Thymus (tissue), 11 donors: ENCODE measurements around the gene PLXNB2. TPM values are rescaled to one million over a fixed set of nuclear protein-coding genes. Genes with fewer than 3 reads are reported as not detected.
"Not testable (repeated sequence)": the region's sequence is repeated elsewhere in the genome, so short reads cannot be mapped to it uniquely, and the experiment has no call there.

Experiments used
- DNase-seq, 9 donors: peaks; one replicate each; pipeline ENCODE4 v3.0.0-alpha.2; 2013; ENCODE audit warnings: low spot score in 9 of 9, low read depth in 6 of 9, missing footprints in 1 of 9
- H3K27ac ChIP-seq, 2 donors: one replicate each; pipeline ENCODE4 v1.5.1; 2013; ENCODE audit warnings: control low read depth in 1 of 2, low read depth in 1 of 2, low read length in 1 of 2, mild to moderate bottlenecking in 1 of 2, moderate library complexity in 1 of 2
- H3K27me3 ChIP-seq, 2 donors: one replicate each; pipeline ENCODE4 v1.5.1; 2013; ENCODE audit warnings: low read length in 1 of 2; ENCODE audit not compliant: control insufficient read depth in 2 of 2, insufficient read depth in 1 of 2
- H3K36me3 ChIP-seq, 2 donors: one replicate each; pipeline ENCODE4 v1.5.1; 2013; ENCODE audit warnings: low read length in 1 of 2, mild to moderate bottlenecking in 1 of 2, moderate library complexity in 1 of 2; ENCODE audit not compliant: control insufficient read depth in 2 of 2, insufficient read depth in 2 of 2
- H3K4me1 ChIP-seq, 2 donors: one replicate each; pipeline ENCODE4 v1.5.1; 2013; ENCODE audit warnings: low read length in 2 of 2; ENCODE audit not compliant: control insufficient read depth in 2 of 2, insufficient read depth in 2 of 2
- H3K4me3 ChIP-seq, 2 donors: one replicate each; pipeline ENCODE4 v1.5.1; 2013; ENCODE audit warnings: low read length in 2 of 2, control low read depth in 1 of 2, mild to moderate bottlenecking in 1 of 2
- H3K9me3 ChIP-seq, 2 donors: one replicate each; pipeline ENCODE4 v1.5.1; 2013; ENCODE audit warnings: low read length in 1 of 2, mild to moderate bottlenecking in 1 of 2; ENCODE audit not compliant: control insufficient read depth in 2 of 2, insufficient read depth in 1 of 2
- WGBS: extraction: QIAGEN DNeasy Blood & Tissue Kit; methylation state at CpG from one replicate; pipeline ENCODE4 v1.1.7; 2013; 5-methylcytosine and 5-hydroxymethylcytosine counted together
- polyA plus RNA-seq: library from polyadenylated mRNA; stranded (reverse); fragments of 200-250 nt; gene quantifications from one replicate; pipeline ENCODE4 v1.2.3, GENCODE V29; 2013
- total RNA-seq: library from RNA; stranded (reverse); fragments of 120-200 nt; gene quantifications from one replicate; pipeline ENCODE4 v1.2.4, GENCODE V29; 2013
- donor health status: healthy.

PLXNB2 gene
- total and polyA plus RNA-seq, 2 donors: 13.1 to 53.2 TPM

DNA sequence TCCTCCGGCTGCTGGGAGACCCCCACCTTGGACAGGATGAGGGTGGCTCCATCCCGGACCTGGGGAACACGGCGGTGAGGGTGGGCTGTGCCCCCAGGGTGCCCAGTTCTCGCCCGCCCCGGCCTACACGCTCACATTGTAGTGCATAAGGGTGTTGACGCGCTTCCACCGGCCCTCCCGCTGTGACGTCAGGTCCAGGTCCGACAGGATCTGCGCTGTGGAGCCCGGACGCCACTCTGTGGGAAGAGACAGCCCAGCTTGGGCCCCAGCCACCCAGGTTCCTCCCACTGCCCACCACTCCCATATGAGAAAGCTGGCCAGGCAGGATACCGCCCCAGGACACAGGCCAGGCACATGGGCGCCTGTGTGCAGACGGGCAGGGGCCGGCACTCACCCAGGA lies 29.0 kb downstream of the PLXNB2 start:
- 97% methylated on average over 21 of the region's 21 CpGs for WGBS
- Histone ChIP-seq H3K4me1 (no peaks in the 10 kb centered on the region), H3K4me3 (no peak overlapping the region), H3K36me3 (no peaks in the 10 kb centered on the region), H3K9me3 (peaks cover 1 to 9% of the 10 kb centered on the region in 2 donors), H3K27me3 (peaks cover 0 to 6% of the 10 kb centered on the region in 2 donors), H3K27ac (no peak overlapping the region)
- no peak for DNase-seq

- H3K4me1 ChIP-seq: no peaks in the 10 kb centered on the region
- H3K36me3 ChIP-seq: no peaks in the 10 kb centered on the region
- H3K4me3 ChIP-seq: no peak overlapping the region
- no peak for DNase-seq
- no peak overlapping the region for H3K27ac ChIP-seq
- H3K9me3 ChIP-seq: peaks cover 1 to 9% of the 10 kb centered on the region in 2 donors
- peaks cover 3 to 9% of the 10 kb centered on the region in 2 donors for H3K27me3 ChIP-seq
- 96% methylated on average over 25 of the region's 25 CpGs for WGBS
Measured at GRCh38 chr22:50277761-50278160, 29.7 kb downstream of the PLXNB2 start.

- WGBS: 80% methylated on average over 25 of the region's 25 CpGs
- Histone ChIP-seq H3K9me3 (peaks cover 1 to 9% of the 10 kb centered on the region in 2 donors), H3K36me3 (no peaks in the 10 kb centered on the region), H3K27ac (no peak overlapping the region), H3K4me1 (peaks cover 5 to 7% of the 10 kb centered on the region in 2 donors), H3K4me3 (no peak overlapping the region), H3K27me3 (peaks cover 19 to 26% of the 10 kb centered on the region in 2 donors)
- DNase-seq: peak in 1 of 9 donors; percentile 22
Measured at GRCh38 chr22:50276143-50276542, 31.3 kb downstream of the PLXNB2 start.

- H3K27me3 ChIP-seq: peaks cover 26 to 33% of the 10 kb centered on the region in 2 donors
- H3K9me3 ChIP-seq: peaks cover 1 to 14% of the 10 kb centered on the region in 2 donors
- no peaks in the 10 kb centered on the region for H3K36me3 ChIP-seq
- no peak overlapping the region for H3K4me3 ChIP-seq
- 97% methylated on average over 43 of the region's 43 CpGs for WGBS
- no peak for DNase-seq
- peaks cover 6 to 14% of the 10 kb centered on the region in 2 donors for H3K4me1 ChIP-seq
- no peak overlapping the region for H3K27ac ChIP-seq
Measured at GRCh38 chr22:50275181-50276055, 32.0 kb downstream of the PLXNB2 start.

GRCh38 chr22:50274771-50275170 lies 32.7 kb downstream of the PLXNB2 start:
- 81% methylated on average over 7 of the region's 7 CpGs for WGBS

GRCh38 chr22:50274311-50274710 lies 33.1 kb downstream of the PLXNB2 start:
- peaks cover 1 to 14% of the 10 kb centered on the region in 2 donors for H3K9me3 ChIP-seq
- H3K27me3 ChIP-seq: peaks cover 37 to 43% of the 10 kb centered on the region in 2 donors
- 47% methylated on average over 7 of the region's 7 CpGs for WGBS
- H3K4me1 ChIP-seq: peaks cover 6 to 22% of the 10 kb centered on the region in 2 donors
- H3K27ac ChIP-seq: no peak overlapping the region
- H3K4me3 ChIP-seq: no peak overlapping the region
- peak in 2 of 9 donors; percentile 41 to 55 for DNase-seq
- H3K36me3 ChIP-seq: no peaks in the 10 kb centered on the region

More at GRCh38 chr22:50274771-50275170, 32.7 kb downstream of the PLXNB2 start:
- H3K27me3 ChIP-seq: peaks cover 32 to 38% of the 10 kb centered on the region in 2 donors
- no peaks in the 10 kb centered on the region for H3K36me3 ChIP-seq
- H3K9me3 ChIP-seq: peaks cover 1 to 14% of the 10 kb centered on the region in 2 donors
- H3K27ac ChIP-seq: no peak overlapping the region
- H3K4me3 ChIP-seq: no peak overlapping the region
- no peak for DNase-seq
- peaks cover 6 to 17% of the 10 kb centered on the region in 2 donors for H3K4me1 ChIP-seq

DNA sequence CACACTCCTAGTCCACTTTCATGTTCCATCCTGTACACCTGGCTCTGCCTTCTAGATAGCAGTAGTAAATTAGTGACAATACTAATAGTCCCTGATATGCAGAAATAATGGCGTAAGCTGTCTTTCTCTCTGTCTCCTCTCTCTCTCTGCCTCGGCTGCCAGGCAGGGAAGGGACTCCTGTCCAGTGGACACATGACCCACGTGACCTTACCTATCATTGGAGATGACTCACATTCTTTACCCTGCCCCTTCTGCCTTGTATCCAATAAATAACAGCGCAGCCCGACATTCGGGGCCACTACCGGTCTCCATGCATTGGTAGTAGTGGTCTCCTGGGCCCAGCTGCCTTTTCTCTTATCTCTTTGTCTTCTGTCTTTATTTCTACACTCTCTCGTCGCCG lies 33.7 kb downstream of the PLXNB2 start:
- Histone ChIP-seq H3K27me3 (peaks cover 42 to 48% of the 10 kb centered on the region in 2 donors), H3K9me3 (peaks cover 1 to 14% of the 10 kb centered on the region in 2 donors), H3K4me1 (peaks cover 6 to 22% of the 10 kb centered on the region in 2 donors)
- H3K36me3 ChIP-seq, H3K4me3 ChIP-seq, DNase-seq, H3K27ac ChIP-seq: not testable (repeated sequence)
- WGBS: 93% methylated on average over 10 of the region's 10 CpGs

GRCh38 chr22:50273352-50273751 lies 34.1 kb downstream of the PLXNB2 start:
- Histone ChIP-seq H3K4me1 (peaks cover 6 to 22% of the 10 kb centered on the region in 2 donors), H3K27me3 (peaks cover 46 to 52% of the 10 kb centered on the region in 2 donors), H3K9me3 (peaks cover 1 to 14% of the 10 kb centered on the region in 2 donors)
- H3K27ac ChIP-seq, DNase-seq, H3K36me3 ChIP-seq, H3K4me3 ChIP-seq: not testable (repeated sequence)
- 90% methylated on average over 11 of the region's 11 CpGs for WGBS
